ENCODE measurements around the gene OVOL3. TPM values are rescaled to one million over a fixed set of nuclear protein-coding genes. Genes with fewer than 3 reads are reported as not detected.

The OVOL3 gene
- total RNA-seq, 1 experiment from 2014 or later = 0.47 TPM

DNA sequence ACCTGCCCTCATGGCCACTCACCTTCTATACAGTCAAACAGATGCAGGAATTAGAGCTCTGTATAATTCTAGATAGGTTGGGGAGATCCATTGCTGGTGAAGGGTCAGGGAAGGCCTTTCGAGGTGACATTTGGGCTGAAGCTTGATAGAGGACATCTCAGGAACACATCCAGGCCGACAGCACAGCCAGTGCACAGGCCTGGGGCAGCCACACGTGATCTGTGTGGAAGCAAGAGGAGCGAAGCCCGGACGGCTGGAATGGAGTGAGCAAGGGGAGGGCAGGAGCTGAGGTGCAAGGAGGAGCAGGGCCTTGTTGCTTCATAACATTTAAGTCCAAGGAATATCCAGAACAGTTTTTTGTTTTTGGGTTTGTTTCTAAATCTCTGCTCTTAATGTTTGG is 4.5 kb upstream of the OVOL3 start:
- Histone ChIP-seq H3K4me1 (ENCODE audit: insufficient read depth, low read length, poor library complexity, severe bottlenecking) (no peaks in the 10 kb centered on the region), H3K36me3 (ENCODE audit: insufficient read depth, low read length, poor library complexity, severe bottlenecking) (peaks cover 31% of the 10 kb centered on the region), H3K4me3 (ENCODE audit: low read depth, low read length, poor library complexity, severe bottlenecking) (no peak overlapping the region), H3K9me3 (ENCODE audit: low read depth, low read length, poor library complexity, severe bottlenecking) (no peaks in the 10 kb centered on the region), H3K27me3 (replicated peaks; ENCODE audit: insufficient read depth, low read depth, low read length, poor library complexity) (no peaks in the 10 kb centered on the region), H3K27ac (ENCODE audit: low read depth, low read length, poor library complexity, severe bottlenecking) (no peak overlapping the region)
- intact Hi-C loops (cut with micrococcal nuclease; ENCODE audit: unreplicated experiment) = no loop called here
- no peak for DNase-seq (ENCODE audit: low spot score)
- CTCF ChIA-PET = no interaction called here
- BruUV-seq (replicated peaks) = no TSS peak
- POLR2A ChIA-PET (ENCODE audit: low non-redundant PET) = no interaction called here
- TF ChIP-seq CTCF (conservative IDR thresholded peaks at IDR 0.05; ENCODE audit: low read depth, low read length) (no peak), EZH2 (IDR thresholded peaks at IDR 0.05; ENCODE audit: borderline replicate concordance, low read depth, low read length, poor library complexity, severe bottlenecking) (no peak)

GRCh38 chr19:36106991-36107390 is 4.0 kb upstream of the OVOL3 start:
- POLR2A ChIA-PET (ENCODE audit: low non-redundant PET) = no interaction called here
- BruUV-seq (replicated peaks) = no TSS peak
- no peak for DNase-seq (ENCODE audit: low spot score)

GRCh38 chr19:36108684-36109083 is 2.3 kb upstream of the OVOL3 start:
- no peaks in the 10 kb centered on the region for H3K27me3 ChIP-seq (replicated peaks; ENCODE audit: insufficient read depth, low read depth, low read length, poor library complexity)
- ChIA-PET POLR2A (ENCODE audit: low non-redundant PET) (interaction anchor here (0.7 kb wide), 1 partner anchor 117 kb away, joined by 19 read pairs; no protein-coding TSS in a partner anchor), CTCF (no interaction called here)
- TF ChIP-seq EZH2 (IDR thresholded peaks at IDR 0.05; ENCODE audit: borderline replicate concordance, low read depth, low read length, poor library complexity, severe bottlenecking) (no peak), CTCF (conservative IDR thresholded peaks at IDR 0.05; ENCODE audit: low read depth, low read length) (no peak)
- H3K4me3 ChIP-seq (ENCODE audit: low read depth, low read length, poor library complexity, severe bottlenecking) = no peak overlapping the region
- no peaks in the 10 kb centered on the region for H3K9me3 ChIP-seq (ENCODE audit: low read depth, low read length, poor library complexity, severe bottlenecking)
- H3K27ac ChIP-seq (ENCODE audit: low read depth, low read length, poor library complexity, severe bottlenecking) = no peak overlapping the region
- intact Hi-C loops (cut with micrococcal nuclease; ENCODE audit: unreplicated experiment) = no loop called here
- no peak for DNase-seq (ENCODE audit: low spot score)
- peaks cover 4% of the 10 kb centered on the region for H3K4me1 ChIP-seq (ENCODE audit: insufficient read depth, low read length, poor library complexity, severe bottlenecking)
- no TSS peak for BruUV-seq (replicated peaks)
- H3K36me3 ChIP-seq (ENCODE audit: insufficient read depth, low read length, poor library complexity, severe bottlenecking) = peaks cover 31% of the 10 kb centered on the region

More at GRCh38 chr19:36106991-36107390, 4.0 kb upstream of the OVOL3 start:
- TF ChIP-seq EZH2 (IDR thresholded peaks at IDR 0.05; ENCODE audit: borderline replicate concordance, low read depth, low read length, poor library complexity, severe bottlenecking) (no peak), CTCF (conservative IDR thresholded peaks at IDR 0.05; ENCODE audit: low read depth, low read length) (no peak)
- Histone ChIP-seq H3K9me3 (ENCODE audit: low read depth, low read length, poor library complexity, severe bottlenecking) (no peaks in the 10 kb centered on the region), H3K4me3 (ENCODE audit: low read depth, low read length, poor library complexity, severe bottlenecking) (no peak overlapping the region), H3K27ac (ENCODE audit: low read depth, low read length, poor library complexity, severe bottlenecking) (no peak overlapping the region), H3K36me3 (ENCODE audit: insufficient read depth, low read length, poor library complexity, severe bottlenecking) (peaks cover 33% of the 10 kb centered on the region), H3K27me3 (replicated peaks; ENCODE audit: insufficient read depth, low read depth, low read length, poor library complexity) (no peaks in the 10 kb centered on the region), H3K4me1 (ENCODE audit: insufficient read depth, low read length, poor library complexity, severe bottlenecking) (no peaks in the 10 kb centered on the region)
- CTCF ChIA-PET = no interaction called here
- intact Hi-C loops (cut with micrococcal nuclease; ENCODE audit: unreplicated experiment) = no loop called here

All from A673 (cell line).